ENCODE measurements around the gene TMEM50B.
"Not testable (repeated sequence)": the region's sequence is repeated elsewhere in the genome, so short reads cannot be mapped to it uniquely, and the experiment has no call there.

The TMEM50B gene

GRCh38 chr21:33455686-33456446 lies 23.9 kb downstream of the TMEM50B start:
- no peak for DNase-seq
- H3K36me3 Mint-ChIP-seq (ENCODE audit: low read depth): peaks cover 25% of the 10 kb centered on the region
- no peaks in the 10 kb centered on the region for H3K9me3 Mint-ChIP-seq
- peaks cover 19% of the 10 kb centered on the region for H3K4me1 Mint-ChIP-seq
- no peak overlapping the region for H3K4me3 Mint-ChIP-seq
- no peak for TF ChIP-seq CTCF (IDR thresholded peaks at IDR 0.05)
- H3K27ac Mint-ChIP-seq: no peak overlapping the region
- H3K27me3 Mint-ChIP-seq (ENCODE audit: low read depth, poor library complexity): no peaks in the 10 kb centered on the region

DNA sequence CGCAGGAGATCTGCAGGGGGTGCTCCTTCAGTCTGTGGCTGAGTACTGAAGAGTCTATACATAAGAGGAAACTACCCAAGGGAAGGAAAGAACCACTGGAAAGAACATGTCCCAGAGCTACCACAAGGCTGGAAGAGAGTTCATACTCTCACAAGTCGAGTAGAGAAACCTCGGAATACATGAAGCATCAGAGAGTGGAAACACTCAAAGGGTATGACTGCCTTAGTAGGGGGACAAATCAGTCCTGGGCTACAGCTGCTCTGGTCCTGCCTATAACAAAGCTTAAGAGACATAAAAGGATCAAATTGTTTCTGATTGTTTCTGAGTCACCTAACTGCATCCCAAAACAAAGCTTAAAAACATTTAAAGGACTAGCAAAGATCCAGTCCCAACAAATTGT lies 27.4 kb downstream of the TMEM50B start:
- H3K27me3 Mint-ChIP-seq (ENCODE audit: low read depth, poor library complexity): no peaks in the 10 kb centered on the region
- no peaks in the 10 kb centered on the region for H3K9me3 Mint-ChIP-seq
- no peak for TF ChIP-seq CTCF (IDR thresholded peaks at IDR 0.05)
- H3K4me3 Mint-ChIP-seq: no peak overlapping the region
- no peak for DNase-seq
- no peak overlapping the region for H3K27ac Mint-ChIP-seq
- H3K4me1 Mint-ChIP-seq: peaks cover 23% of the 10 kb centered on the region
- peaks cover 28% of the 10 kb centered on the region for H3K36me3 Mint-ChIP-seq (ENCODE audit: low read depth)

- Mint-ChIP-seq H3K4me1 (peaks cover 23% of the 10 kb centered on the region), H3K36me3 (ENCODE audit: low read depth) (peaks cover 31% of the 10 kb centered on the region), H3K4me3 (no peak overlapping the region), H3K9me3 (no peaks in the 10 kb centered on the region), H3K27me3 (ENCODE audit: low read depth, poor library complexity) (no peaks in the 10 kb centered on the region), H3K27ac (peak overlapping the region; percentile 20)
- TF ChIP-seq CTCF (IDR thresholded peaks at IDR 0.05): no peak
- no peak for DNase-seq
These were observed 28.1 kb downstream of the TMEM50B start for GRCh38 chr21:33451634-33452071.

DNA sequence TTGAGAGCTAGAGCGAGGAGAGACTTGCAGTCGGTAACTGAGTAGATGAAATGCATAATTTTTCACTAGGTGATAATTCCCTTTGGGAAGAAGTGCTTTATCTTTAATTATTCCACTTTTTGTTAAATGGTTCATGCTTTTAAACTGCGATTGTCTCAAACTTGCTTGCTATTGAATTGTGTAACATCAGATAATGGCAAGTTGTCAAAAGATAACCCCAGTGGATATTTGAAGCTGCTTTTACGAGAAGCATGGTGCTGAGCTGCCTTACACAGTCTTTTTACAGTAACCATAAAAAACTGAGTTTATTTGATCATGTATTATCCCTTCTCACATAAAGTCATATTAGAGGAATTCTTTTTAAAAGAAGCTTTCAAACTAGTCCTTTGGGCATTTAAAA lies 30.2 kb downstream of the TMEM50B start:
- Mint-ChIP-seq H3K4me1 (peaks cover 27% of the 10 kb centered on the region), H3K27me3 (ENCODE audit: low read depth, poor library complexity) (no peaks in the 10 kb centered on the region), H3K9me3 (no peaks in the 10 kb centered on the region), H3K4me3 (no peak overlapping the region), H3K27ac (no peak overlapping the region), H3K36me3 (ENCODE audit: low read depth) (peaks cover 31% of the 10 kb centered on the region)
- TF ChIP-seq CTCF (IDR thresholded peaks at IDR 0.05): no peak
- DNase-seq: no peak

GRCh38 chr21:33446620-33447019 lies 33.2 kb downstream of the TMEM50B start:
- not testable (repeated sequence) for H3K4me3 Mint-ChIP-seq; H3K27me3 Mint-ChIP-seq (ENCODE audit: low read depth, poor library complexity); DNase-seq; H3K27ac Mint-ChIP-seq; H3K9me3 Mint-ChIP-seq
- peaks cover 31% of the 10 kb centered on the region for H3K4me1 Mint-ChIP-seq
- H3K36me3 Mint-ChIP-seq (ENCODE audit: low read depth): peaks cover 13% of the 10 kb centered on the region

GRCh38 chr21:33444499-33444898 lies 35.3 kb downstream of the TMEM50B start:
- H3K27ac Mint-ChIP-seq: no peak overlapping the region
- H3K27me3 Mint-ChIP-seq (ENCODE audit: low read depth, poor library complexity): no peaks in the 10 kb centered on the region
- TF ChIP-seq CTCF (IDR thresholded peaks at IDR 0.05): no peak
- H3K4me3 Mint-ChIP-seq: no peak overlapping the region
- no peaks in the 10 kb centered on the region for H3K9me3 Mint-ChIP-seq
- peaks cover 13% of the 10 kb centered on the region for H3K36me3 Mint-ChIP-seq (ENCODE audit: low read depth)
- DNase-seq: no peak
- peaks cover 27% of the 10 kb centered on the region for H3K4me1 Mint-ChIP-seq

Data from nephron progenitor cell (in vitro differentiated cells).